Epithelial cell of esophagus (primary cell): ENCODE measurements around the gene ZFX.
"Not testable (repeated sequence)": the region's sequence is repeated elsewhere in the genome, so short reads cannot be mapped to it uniquely, and the experiment has no call there.

ENCODE experiments used
- DNase-seq: peaks from one replicate; pipeline ENCODE4 v3.0.0; 2010; ENCODE audit warnings: low read depth
- H3K4me3 ChIP-seq: 2 replicates; pipeline ENCODE4 v1.5.1; 2011; ENCODE audit warnings: mild to moderate bottlenecking, low read length, control low read depth
- TF ChIP-seq, protein P1 (sequence below): IDR thresholded peaks from 2 replicates; pipeline ENCODE4 v1.5.1; 2011; ENCODE audit warnings: low read depth, mild to moderate bottlenecking, low read length, control low read depth, inconsistent platforms; ENCODE audit not compliant: insufficient read depth; ENCODE audit errors: missing control alignments

Gene ZFX

DNA sequence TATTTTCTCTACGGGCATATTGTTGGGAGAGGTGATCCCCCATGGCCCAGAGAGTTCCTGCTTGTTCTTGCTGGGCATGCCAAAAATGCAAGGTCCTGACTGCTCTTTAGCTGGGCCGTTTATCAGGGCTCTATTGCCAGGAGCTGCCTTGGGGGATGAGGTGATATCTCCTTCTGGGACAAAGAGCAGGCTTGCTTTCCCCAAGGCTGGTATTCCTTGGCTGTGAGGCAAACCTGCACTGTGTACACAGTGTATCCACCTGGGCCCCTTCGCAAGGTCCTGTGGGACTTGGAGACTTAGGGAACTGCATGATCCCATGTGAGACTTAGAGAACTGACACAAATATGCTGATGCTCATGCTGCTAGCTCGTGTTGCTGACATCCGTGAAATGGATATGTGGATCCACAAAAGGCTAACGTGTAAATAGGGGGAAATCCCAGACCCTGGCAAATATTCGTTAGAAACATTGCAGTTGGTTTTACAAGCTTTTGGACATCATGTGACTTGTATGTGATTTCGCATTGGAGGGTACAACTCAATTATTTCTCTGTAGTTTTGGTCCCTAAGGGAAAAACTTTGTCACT, 24.4 kb upstream of the ZFX start:
- TF ChIP-seq, protein P1, sequence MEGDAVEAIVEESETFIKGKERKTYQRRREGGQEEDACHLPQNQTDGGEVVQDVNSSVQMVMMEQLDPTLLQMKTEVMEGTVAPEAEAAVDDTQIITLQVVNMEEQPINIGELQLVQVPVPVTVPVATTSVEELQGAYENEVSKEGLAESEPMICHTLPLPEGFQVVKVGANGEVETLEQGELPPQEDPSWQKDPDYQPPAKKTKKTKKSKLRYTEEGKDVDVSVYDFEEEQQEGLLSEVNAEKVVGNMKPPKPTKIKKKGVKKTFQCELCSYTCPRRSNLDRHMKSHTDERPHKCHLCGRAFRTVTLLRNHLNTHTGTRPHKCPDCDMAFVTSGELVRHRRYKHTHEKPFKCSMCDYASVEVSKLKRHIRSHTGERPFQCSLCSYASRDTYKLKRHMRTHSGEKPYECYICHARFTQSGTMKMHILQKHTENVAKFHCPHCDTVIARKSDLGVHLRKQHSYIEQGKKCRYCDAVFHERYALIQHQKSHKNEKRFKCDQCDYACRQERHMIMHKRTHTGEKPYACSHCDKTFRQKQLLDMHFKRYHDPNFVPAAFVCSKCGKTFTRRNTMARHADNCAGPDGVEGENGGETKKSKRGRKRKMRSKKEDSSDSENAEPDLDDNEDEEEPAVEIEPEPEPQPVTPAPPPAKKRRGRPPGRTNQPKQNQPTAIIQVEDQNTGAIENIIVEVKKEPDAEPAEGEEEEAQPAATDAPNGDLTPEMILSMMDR: no peak
- H3K4me3 ChIP-seq: no peak overlapping the region
- DNase-seq: no peak

DNA sequence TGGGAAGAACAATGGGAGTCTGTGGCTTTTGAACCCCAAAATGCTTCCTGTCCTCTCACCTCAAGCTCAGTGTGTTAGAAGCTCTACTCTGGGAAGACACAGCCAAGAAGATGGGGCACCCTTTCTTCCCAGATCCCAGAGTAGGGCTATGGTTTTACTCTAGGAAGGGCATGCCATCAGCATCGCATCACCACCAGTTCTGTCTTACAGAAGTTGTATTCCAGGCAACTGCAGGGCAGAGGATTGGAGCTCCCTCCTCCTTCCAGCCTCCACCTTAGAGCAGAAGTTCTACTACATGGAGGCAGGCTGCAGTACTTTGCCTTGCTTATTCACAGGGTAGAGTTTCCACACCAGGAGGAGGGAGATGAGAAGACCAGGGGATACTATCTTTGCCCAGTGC, 18.1 kb upstream of the ZFX start:
- TF ChIP-seq, protein P1: no peak
- DNase-seq: no peak
- H3K4me3 ChIP-seq: no peak overlapping the region

DNA sequence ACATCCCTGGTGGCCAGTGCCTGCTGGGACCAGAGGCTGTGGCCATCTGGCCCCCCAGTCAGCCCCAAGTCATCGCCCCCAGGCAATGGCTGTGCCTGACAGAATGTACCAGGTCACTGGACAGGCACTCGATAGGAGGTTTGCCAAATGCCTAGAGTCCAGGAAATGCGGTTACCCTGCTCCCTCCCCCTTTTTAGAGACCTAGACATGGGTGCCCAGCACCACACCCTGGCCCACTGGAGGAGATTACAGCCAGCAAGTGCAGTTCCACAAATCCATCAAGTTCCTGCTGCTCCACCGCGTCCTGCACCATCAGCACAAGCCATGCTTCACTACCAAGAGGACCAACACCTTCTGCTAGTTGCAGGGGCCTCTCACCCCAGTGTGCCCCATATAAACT, 16.2 kb upstream of the ZFX start:
- no peak for DNase-seq
- H3K4me3 ChIP-seq: no peak overlapping the region
- TF ChIP-seq, protein P1: no peak

DNA sequence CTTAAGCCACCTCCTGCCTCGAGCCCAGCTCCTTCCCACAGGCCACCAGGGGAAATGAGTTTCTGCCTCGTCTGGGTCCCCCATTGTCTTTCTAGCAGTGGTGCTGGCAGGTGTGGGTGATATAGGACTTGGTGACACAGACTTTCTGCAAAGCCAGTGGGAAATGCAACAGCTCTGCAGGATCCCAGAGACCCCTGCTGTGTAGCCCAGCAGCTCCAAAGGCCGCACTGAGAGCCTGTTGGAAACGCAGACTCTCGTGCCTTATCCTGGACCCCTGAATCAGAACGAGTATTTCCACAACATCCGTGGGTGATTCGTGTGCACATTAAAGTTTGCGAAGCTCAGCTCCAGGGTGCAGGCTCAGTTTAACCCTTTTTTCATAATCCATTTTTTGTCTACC, 13.8 kb upstream of the ZFX start:
- H3K4me3 ChIP-seq, DNase-seq: not testable (repeated sequence)

DNA sequence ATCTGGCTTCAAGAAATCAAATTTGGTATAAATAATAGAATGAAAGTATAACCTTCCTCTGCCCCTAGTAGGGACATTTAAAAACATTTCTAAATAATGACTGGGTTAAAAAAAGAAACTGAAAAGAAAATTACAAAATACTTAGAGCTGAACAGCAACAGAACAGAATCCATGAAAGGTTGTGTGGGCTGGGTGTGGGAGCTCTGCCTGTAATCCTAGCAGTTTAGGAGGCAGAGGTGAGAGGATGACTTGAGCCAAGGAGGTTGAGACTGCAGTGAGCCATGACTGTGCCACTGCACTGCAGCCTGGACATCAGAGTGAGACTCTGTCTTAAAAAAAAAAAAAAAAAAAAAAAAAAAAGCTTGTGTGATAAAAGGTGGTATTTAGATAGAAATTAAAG, 12.3 kb upstream of the ZFX start:
- no peak overlapping the region for H3K4me3 ChIP-seq

DNA sequence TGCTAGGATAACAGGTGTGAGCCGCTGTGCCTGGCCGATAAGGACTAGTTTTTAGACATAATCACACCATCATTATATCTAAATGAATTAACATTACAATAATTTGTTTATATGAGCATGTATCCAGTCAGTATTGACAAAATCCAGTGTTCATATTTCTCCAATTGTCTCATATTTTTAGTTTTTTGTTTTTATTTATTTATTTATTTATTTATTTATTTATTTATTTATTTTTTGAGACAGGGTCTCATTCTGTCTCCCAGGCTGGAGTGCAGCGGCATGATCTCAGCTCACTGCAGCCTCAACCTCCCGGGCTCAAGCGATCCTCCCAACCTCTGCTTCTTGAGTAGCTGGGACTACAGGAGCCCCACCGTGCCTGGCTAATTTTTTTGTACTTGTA, 5.5 kb upstream of the ZFX start:
- H3K4me3 ChIP-seq, DNase-seq: not testable (repeated sequence)

More for the DNA sequence above, 12.3 kb upstream of the ZFX start:
- TF ChIP-seq, protein P1: no peak
- DNase-seq: no peak

DNA sequence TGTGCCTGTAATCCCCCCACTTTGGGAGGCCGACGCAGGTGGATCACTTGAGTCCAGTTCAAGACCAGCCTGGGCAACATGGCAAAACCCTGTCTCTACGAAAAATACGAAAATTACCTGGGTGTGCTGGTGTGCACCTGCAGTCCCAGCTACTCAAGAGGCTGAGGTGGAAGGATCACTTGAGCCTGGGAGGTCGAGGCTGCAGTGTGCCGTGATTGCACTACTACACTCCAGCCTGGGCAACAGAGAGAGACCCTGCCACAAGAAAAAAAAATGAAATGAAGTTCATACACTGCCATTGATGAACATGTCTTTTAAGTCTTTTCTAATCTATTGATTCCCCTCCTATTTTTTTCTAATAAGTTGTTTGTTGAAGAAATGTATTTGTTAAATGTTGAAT, 5.0 kb upstream of the ZFX start:
- no peak for DNase-seq
- TF ChIP-seq, protein P1: no peak
- H3K4me3 ChIP-seq: no peak overlapping the region

DNA sequence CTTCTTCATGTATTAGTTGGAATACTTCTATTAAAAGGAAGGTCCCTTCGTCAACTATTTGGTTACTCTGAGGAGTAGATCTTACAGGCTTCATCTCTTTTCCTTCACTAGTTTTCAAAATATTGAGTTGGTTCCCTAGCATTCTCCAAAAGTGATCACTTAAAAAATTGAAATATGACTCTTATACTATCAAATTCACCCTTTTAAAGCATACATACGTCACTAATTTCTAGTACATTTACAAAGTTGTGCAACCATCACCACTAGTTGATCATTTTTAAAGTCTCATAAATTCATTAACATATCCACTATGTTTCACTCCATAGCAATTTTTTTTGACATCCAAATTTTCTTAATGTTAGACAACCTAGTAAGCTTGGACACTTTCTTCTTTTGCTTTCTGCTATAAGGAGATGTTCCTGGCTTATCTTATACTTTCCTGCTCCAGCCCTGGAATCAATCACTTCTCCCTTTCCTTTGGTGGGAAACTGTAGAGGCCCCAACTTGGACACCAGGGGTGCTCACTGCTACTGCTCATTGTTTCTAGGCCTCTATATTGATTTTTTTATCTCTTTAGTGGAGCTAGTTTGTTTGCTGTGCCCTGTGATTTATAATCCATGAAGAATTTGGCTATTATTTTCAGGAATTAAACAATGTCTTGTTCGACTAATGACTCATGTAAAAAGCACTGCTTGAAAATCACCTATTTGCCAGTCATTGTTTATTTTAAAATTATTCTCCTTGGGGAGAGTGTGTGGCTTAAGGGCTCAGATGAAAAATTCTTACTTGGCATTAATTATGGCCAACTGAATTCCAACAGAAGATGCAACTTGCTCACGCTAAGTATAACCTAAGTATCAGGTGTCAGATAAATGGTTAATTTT, 4.0 kb upstream of the ZFX start:
- peak; percentile 50 for DNase-seq
- H3K4me3 ChIP-seq: no peak overlapping the region
- TF ChIP-seq, protein P1: no peak
